Activated CD4-positive, alpha-beta T cell treated with anti-CD3 and anti-CD28 coated beads, Interleukin-2, amount 50 U/mL, for 16 hours (primary cell): ENCODE measurements around the gene GORASP2.

ENCODE experiments used
- DNase-seq: peaks from one replicate; pipeline ENCODE4 v3.0.0-alpha.2; 2020

Gene GORASP2

GRCh38 chr2:171008550-171009205, 79.6 kb downstream of the GORASP2 start:
- no peak for DNase-seq

GRCh38 chr2:171009386-171009785, 80.3 kb downstream of the GORASP2 start:
- no peak for DNase-seq

- no peak for DNase-seq
These were observed 84.8 kb downstream of the GORASP2 start for GRCh38 chr2:171013851-171014250.

GRCh38 chr2:171016125-171016524, 87.1 kb downstream of the GORASP2 start:
- no peak for DNase-seq
